Thyroid gland (tissue), 4 donors: ENCODE data around the gene EYS.

Experiments
- CTCF ChIP-seq, 6 experiments: fragments of 200-600 bp in 3 of 6; fragments of 450-650 bp in 3 of 6; sonication (generic) in 3 of 6; IDR thresholded peaks; one replicate each; pipeline ENCODE4 v1.5.1; 2016 to 2019; ENCODE audit warnings: antibody characterized with exemption in 6 of 6, mild to moderate bottlenecking in 2 of 6, inconsistent platforms in 1 of 6, moderate library complexity in 1 of 6
- POLR2A ChIP-seq, 2 donors: fragments of 450-650 bp; IDR thresholded peaks; one replicate each; pipeline ENCODE4 v1.6.1; 2017; ENCODE audit warnings: antibody characterized with exemption in 2 of 2, mild to moderate bottlenecking in 2 of 2, moderate library complexity in 1 of 2

DNA sequence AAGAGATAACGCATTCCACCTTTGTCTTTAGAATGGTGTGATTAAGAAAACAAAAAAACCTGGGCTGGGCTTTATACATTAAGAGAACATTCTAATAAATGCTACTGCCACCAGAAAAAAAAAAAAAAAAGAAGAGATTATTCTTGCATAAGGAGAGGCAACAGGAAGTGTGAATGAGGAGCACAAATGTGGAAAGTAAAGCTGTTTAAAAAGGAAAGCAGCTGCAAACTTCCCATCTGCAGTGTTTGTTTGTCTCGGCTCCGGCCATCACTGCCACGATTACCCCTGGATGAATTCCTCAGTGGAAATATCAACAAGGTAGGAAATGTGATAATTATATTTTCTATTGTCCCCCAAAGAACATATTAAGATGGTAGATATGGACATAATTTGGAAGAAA lies 1847.5 kb downstream of the EYS start:
- TF ChIP-seq CTCF (IDR thresholded peaks at IDR 0.05) (no peak), POLR2A (IDR thresholded peaks at IDR 0.05) (no peak)
